Upper lobe of right lung (tissue), 1 donor: Measurements from ENCODE around the gene UBA52. TPM values are rescaled to one million over a fixed set of nuclear protein-coding genes. Genes with fewer than 3 reads are reported as not detected.

Experiments used
- ATAC-seq: fragments of 200-7000 bp; cut with Tn5 transposase; one replicate; pipeline ENCODE4 v1.9.1; 2020; ENCODE audit warnings: mild to moderate bottlenecking, moderate library complexity
- DNase-seq: peaks from one replicate; pipeline ENCODE4 v3.0.0-alpha.2; 2020
- H3K27ac ChIP-seq: fragments of 200-600 bp; one replicate; pipeline ENCODE4 v1.8.0; 2022
- H3K27me3 ChIP-seq: fragments of 200-600 bp; one replicate; pipeline ENCODE4 v1.8.0; 2022; ENCODE audit warnings: mild to moderate bottlenecking
- H3K36me3 ChIP-seq: fragments of 200-600 bp; one replicate; pipeline ENCODE4 v1.8.0; 2022
- H3K4me1 ChIP-seq: fragments of 200-600 bp; one replicate; pipeline ENCODE4 v1.8.0; 2022
- H3K4me3 ChIP-seq: fragments of 200-600 bp; one replicate; pipeline ENCODE4 v1.8.0; 2022; ENCODE audit warnings: mild to moderate bottlenecking
- H3K9me3 ChIP-seq: fragments of 200-600 bp; one replicate; pipeline ENCODE4 v1.8.0; 2022
- CTCF ChIP-seq: fragments of 200-600 bp; IDR thresholded peaks from one replicate; pipeline ENCODE4 v1.8.0; 2022; ENCODE audit warnings: antibody characterized with exemption
- intact Hi-C: fragments of 100-400 bp; cut with DNase I; formaldehyde crosslinking; loops from one replicate; pipeline ENCODE4 v1.11.0; 2022
- total RNA-seq: library from RNA; stranded (reverse); fragmentation: NEBNext Ultra II Directional; extraction: Animal tissue kit (Norgen Biotek cat#: 25700); gene quantifications from one replicate; pipeline ENCODE4 v1.2.1, GENCODE V29; 2021
- donor health status: DM: no; HTN: yes; CAD: no; lungs with severe emphysema.

UBA52 gene
- total RNA-seq, 1 donor from 2014 or later = 840 TPM

- H3K36me3 ChIP-seq = peaks cover 34% of the 10 kb centered on the region
- no peaks in the 10 kb centered on the region for H3K9me3 ChIP-seq
- ATAC-seq (peak; percentile 15), DNase-seq (no peak)
- H3K27me3 ChIP-seq = no peaks in the 10 kb centered on the region
- no peak overlapping the region for H3K27ac ChIP-seq
- no peak overlapping the region for H3K4me3 ChIP-seq
- intact Hi-C loops = no loop called here
- TF ChIP-seq CTCF = no peak
- no peaks in the 10 kb centered on the region for H3K4me1 ChIP-seq
Measured at GRCh38 chr19:18529782-18530181, 41.9 kb upstream of the UBA52 start.

GRCh38 chr19:18531485-18531884 is 40.2 kb upstream of the UBA52 start:
- TF ChIP-seq CTCF = no peak
- intact Hi-C loops = no loop called here
- Histone ChIP-seq H3K4me1 (no peaks in the 10 kb centered on the region), H3K4me3 (no peak overlapping the region), H3K27me3 (no peaks in the 10 kb centered on the region), H3K36me3 (peaks cover 50% of the 10 kb centered on the region), H3K9me3 (no peaks in the 10 kb centered on the region), H3K27ac (no peak overlapping the region)
- ATAC-seq (no peak), DNase-seq (no peak)

- Histone ChIP-seq H3K9me3 (no peaks in the 10 kb centered on the region), H3K36me3 (peaks cover 58% of the 10 kb centered on the region), H3K4me3 (no peak overlapping the region), H3K27ac (no peak overlapping the region), H3K4me1 (no peaks in the 10 kb centered on the region), H3K27me3 (no peaks in the 10 kb centered on the region)
- DNase-seq = no peak
- peak; percentile 12 for ATAC-seq
- intact Hi-C loops = no loop called here
- TF ChIP-seq CTCF = no peak
Measured at GRCh38 chr19:18532168-18532890, 39.3 kb upstream of the UBA52 start.

- no peak for ATAC-seq
- H3K36me3 ChIP-seq = peaks cover 65% of the 10 kb centered on the region
- TF ChIP-seq CTCF = no peak
Measured at GRCh38 chr19:18533058-18533457, 38.6 kb upstream of the UBA52 start.

GRCh38 chr19:18536475-18536874 is 35.2 kb upstream of the UBA52 start:
- H3K27ac ChIP-seq = no peak overlapping the region
- H3K4me3 ChIP-seq = no peak overlapping the region
- DNase-seq = no peak
- H3K4me1 ChIP-seq = no peaks in the 10 kb centered on the region
- H3K36me3 ChIP-seq = peaks cover 91% of the 10 kb centered on the region
- no peak for ATAC-seq
- no peak for TF ChIP-seq CTCF
- intact Hi-C loops = no loop called here
- no peaks in the 10 kb centered on the region for H3K27me3 ChIP-seq
- H3K9me3 ChIP-seq = no peaks in the 10 kb centered on the region

More at GRCh38 chr19:18533058-18533457, 38.6 kb upstream of the UBA52 start:
- no peaks in the 10 kb centered on the region for H3K27me3 ChIP-seq
- H3K4me3 ChIP-seq = no peak overlapping the region
- no peaks in the 10 kb centered on the region for H3K9me3 ChIP-seq
- H3K27ac ChIP-seq = no peak overlapping the region
- no peaks in the 10 kb centered on the region for H3K4me1 ChIP-seq
- DNase-seq = no peak
- intact Hi-C loops = no loop called here
